HG03139 (cell line): ENCODE results near the gene SPOCK1.

Experiments used
- ATAC-seq: cut with Tn5 transposase; IDR thresholded peaks from one replicate; pipeline ENCODE4 v1.9.1; 2021; ENCODE audit not compliant: unreplicated experiment

The SPOCK1 gene

GRCh38 chr5:137040024-137040423, 459.1 kb downstream of the SPOCK1 start:
- no peak for ATAC-seq

GRCh38 chr5:137037848-137038247, 461.3 kb downstream of the SPOCK1 start:
- no peak for ATAC-seq

GRCh38 chr5:137036640-137037039, 462.5 kb downstream of the SPOCK1 start:
- no peak for ATAC-seq

GRCh38 chr5:137035480-137035878, 463.6 kb downstream of the SPOCK1 start:
- ATAC-seq, result no peak

- no peak for ATAC-seq
Measured at GRCh38 chr5:137034764-137035479, 464.2 kb downstream of the SPOCK1 start.

GRCh38 chr5:137034213-137034612, 464.9 kb downstream of the SPOCK1 start:
- no peak for ATAC-seq

- ATAC-seq, result no peak
Measured at GRCh38 chr5:137032929-137033328, 466.2 kb downstream of the SPOCK1 start.

- ATAC-seq, result no peak
Measured at GRCh38 chr5:137027758-137028157, 471.4 kb downstream of the SPOCK1 start.

- ATAC-seq, result no peak
Measured at GRCh38 chr5:137026296-137026695, 472.8 kb downstream of the SPOCK1 start.

GRCh38 chr5:137024044-137024443, 475.1 kb downstream of the SPOCK1 start:
- no peak for ATAC-seq

GRCh38 chr5:137023371-137023770, 475.8 kb downstream of the SPOCK1 start:
- no peak for ATAC-seq

- ATAC-seq, result no peak
Measured at GRCh38 chr5:137022725-137023124, 476.4 kb downstream of the SPOCK1 start.

GRCh38 chr5:137022043-137022442, 477.1 kb downstream of the SPOCK1 start:
- ATAC-seq, result no peak

GRCh38 chr5:137019229-137019628, 479.9 kb downstream of the SPOCK1 start:
- ATAC-seq, result no peak

- ATAC-seq, result no peak
Measured at GRCh38 chr5:137016783-137017324, 482.3 kb downstream of the SPOCK1 start.

- ATAC-seq, result no peak
Measured at GRCh38 chr5:137015540-137016116, 483.5 kb downstream of the SPOCK1 start.

- ATAC-seq, result no peak
Measured at GRCh38 chr5:137014731-137015130, 484.4 kb downstream of the SPOCK1 start.

- ATAC-seq, result no peak
Measured at GRCh38 chr5:137010226-137010625, 488.9 kb downstream of the SPOCK1 start.

- ATAC-seq, result no peak
Measured at GRCh38 chr5:137004279-137004678, 494.8 kb downstream of the SPOCK1 start.

- no peak for ATAC-seq
Measured at GRCh38 chr5:137001026-137001569, 498.0 kb downstream of the SPOCK1 start.

- no peak for ATAC-seq
Measured at GRCh38 chr5:136999787-137000186, 499.3 kb downstream of the SPOCK1 start.

GRCh38 chr5:136998854-136999357, 500.2 kb downstream of the SPOCK1 start:
- no peak for ATAC-seq
